Activated effector memory CD4-positive, alpha-beta T cell treated with anti-CD3 and anti-CD28 coated beads, Interleukin-2, amount 50 U/mL, for 16 hours (primary cell): Measurements from ENCODE around the gene PDIA6.
A peak's percentile ranks its signal among the peaks of the same experiment; 100 is the strongest.

ENCODE experiments used
- DNase-seq: peaks from one replicate; pipeline ENCODE4 v3.0.0-alpha.2; 2020

PDIA6 gene, protein sequence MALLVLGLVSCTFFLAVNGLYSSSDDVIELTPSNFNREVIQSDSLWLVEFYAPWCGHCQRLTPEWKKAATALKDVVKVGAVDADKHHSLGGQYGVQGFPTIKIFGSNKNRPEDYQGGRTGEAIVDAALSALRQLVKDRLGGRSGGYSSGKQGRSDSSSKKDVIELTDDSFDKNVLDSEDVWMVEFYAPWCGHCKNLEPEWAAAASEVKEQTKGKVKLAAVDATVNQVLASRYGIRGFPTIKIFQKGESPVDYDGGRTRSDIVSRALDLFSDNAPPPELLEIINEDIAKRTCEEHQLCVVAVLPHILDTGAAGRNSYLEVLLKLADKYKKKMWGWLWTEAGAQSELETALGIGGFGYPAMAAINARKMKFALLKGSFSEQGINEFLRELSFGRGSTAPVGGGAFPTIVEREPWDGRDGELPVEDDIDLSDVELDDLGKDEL

DNA sequence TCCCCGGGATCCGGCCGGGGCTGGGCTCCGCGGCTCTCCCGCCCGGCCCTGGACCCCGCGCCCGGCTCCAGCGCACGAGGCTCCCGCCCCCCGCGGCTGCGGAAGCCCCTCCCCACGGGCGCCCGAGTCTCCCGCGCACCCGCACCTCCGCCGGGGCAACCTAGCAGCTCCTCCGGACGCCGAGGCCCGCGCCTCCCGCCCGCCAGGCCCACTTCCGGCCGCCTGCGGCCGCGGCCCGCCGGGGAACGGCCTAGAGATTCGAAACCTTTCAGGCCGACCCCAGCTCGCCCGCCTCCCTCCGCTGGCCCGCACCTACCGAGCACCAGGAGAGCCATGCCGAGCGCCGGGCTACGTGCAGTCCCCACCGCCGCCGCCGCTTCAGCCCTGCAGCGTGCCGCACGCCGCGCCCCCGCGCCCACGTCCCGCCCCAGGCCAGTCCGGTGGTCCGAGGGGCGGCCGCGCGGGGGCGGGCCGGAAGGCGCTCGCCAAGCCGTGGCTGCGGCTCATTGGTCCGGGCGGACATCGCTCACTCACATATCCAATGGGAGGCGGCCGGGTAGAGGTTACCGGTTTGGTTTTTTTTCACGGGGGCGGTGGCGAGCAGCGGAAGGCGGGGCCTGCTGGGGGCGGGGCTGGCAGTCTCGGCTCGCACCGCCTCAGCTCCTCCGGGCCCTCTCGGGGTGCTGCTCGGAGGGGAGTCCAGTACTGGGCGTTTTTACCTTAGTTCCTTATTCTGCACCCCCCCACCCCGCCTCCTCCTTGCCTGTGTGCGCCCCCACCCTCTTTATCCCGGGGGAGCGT, at the start of gene PDIA6:
PDIA6 (minus strand) TSS at position 424 of the 801 bp plus-strand sequence; CDS start at position 335, 89 bp downstream.
- DNase-seq = peak; percentile 97

- DNase-seq = no peak
Measured at GRCh38 chr2:10862330-10862729, 49.7 kb upstream of the PDIA6 start.

- no peak for DNase-seq
Measured at GRCh38 chr2:10861765-10862164, 49.2 kb upstream of the PDIA6 start.

DNA sequence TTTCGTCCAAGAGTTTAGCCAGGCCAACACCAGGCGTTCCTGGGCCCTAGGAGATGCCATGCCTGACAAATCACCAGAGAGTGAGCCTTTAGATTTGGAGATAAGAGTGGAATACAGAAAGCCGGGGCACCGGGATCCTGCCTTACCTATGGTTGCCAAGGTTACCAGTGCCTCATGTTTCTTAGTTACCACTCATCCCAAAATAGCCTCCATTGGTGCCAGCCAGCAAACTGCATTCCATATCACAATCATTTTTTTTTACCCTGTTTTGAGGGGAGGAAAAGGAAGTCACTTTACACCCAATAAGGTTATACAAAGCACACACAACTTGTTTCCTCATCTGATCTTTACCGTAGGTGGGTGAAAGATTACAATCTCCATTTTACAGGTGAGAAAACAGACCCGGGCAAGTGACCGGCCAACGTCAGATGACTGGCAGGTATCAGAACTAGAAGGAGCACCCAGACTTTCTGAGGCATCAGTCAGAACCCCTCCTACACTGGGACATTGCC, 48.3 kb upstream of the PDIA6 start:
- no peak for DNase-seq

DNA sequence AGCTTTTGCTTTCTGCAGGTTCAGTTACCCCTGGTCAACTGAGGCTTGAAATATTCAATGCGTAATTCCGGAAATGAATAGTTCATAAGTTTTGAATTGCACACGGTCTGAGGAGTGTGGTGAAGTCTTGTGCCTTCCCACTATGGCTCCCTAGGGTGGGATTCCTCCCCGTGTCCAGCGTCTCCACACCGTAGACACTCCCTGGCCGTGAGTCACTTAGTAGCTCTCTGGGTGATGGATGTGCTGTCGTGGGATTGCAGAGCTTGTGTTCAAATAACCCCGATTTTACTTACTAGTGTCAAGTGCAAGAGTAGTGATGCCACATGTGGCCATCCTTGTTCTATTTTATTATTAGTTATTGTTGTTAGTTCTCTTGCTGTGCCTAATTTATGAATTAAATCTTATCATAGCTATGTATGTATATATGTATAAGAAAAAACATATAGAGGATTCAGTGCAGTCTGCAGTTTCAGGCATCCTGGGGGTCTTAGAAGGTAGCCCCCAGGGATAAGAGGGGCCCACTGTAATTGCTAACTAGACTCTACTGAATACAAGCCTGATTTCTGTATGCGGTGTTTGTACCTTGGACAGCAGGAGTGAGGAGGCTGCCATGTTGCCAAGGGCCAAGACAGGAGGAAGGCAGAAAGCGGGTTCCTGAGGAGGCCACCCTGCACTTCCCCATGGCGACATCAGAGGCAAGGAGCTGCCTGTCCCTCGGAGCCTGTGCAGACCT, 47.7 kb upstream of the PDIA6 start:
- DNase-seq = no peak

GRCh38 chr2:10859278-10859677, 46.7 kb upstream of the PDIA6 start:
- DNase-seq = no peak

DNA sequence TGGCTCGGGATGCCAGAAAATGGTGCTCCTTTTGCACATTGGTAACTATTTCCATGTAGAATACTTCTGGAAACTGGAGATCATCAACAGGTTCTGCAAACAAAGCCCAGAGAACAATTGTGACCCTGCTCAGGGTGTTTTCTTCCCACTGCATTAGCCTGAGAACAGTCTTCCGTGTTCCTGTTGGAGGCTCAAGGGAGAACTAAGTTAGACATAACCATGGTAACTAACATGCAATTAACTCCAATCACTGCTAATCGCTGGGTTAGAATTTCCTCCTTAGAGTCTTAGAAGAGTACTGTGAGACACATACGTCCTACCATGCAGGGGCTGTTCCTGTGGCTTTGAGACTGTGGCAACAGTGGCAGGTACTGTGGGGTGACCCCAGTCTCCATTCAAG, 36.0 kb upstream of the PDIA6 start:
- no peak for DNase-seq

- DNase-seq = no peak
Measured at GRCh38 chr2:10847008-10847407, 34.4 kb upstream of the PDIA6 start.

DNA sequence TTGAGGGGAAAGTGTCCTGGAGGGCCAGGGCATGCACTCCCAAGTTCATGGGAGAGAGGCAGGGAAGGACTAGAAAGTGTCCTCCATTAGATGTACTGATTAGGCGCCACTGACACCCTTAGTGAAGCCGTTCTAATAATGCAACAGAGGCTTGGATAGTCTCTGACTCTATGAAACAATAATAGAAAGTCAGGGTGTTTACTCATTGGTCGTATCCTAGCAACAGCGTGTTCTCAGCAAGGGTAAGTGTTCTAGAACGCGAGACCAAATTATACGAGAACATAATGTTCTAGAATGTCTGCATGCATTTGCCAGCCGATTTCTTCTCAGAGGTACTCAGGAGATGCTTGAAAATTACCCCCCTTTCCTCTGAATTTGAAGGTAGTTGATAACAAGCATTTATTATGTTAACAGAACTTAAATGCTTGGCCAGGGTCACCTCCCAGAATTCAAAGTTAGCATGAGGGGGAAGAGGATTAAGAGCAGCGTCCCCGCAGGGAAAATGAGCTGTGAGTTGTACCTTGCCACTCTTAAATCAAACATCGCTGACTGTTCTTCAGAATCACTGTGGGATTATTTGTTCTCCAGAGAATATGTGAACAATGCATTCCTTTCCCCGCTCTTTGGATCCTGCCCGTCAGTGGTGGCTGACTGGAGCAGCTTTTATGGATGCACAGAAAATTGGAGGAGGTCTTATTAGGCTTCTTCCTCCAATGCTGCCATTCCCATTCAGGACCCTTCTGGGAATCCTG, 33.7 kb upstream of the PDIA6 start:
- no peak for DNase-seq

GRCh38 chr2:10845640-10846039, 33.1 kb upstream of the PDIA6 start:
- DNase-seq = no peak

DNA sequence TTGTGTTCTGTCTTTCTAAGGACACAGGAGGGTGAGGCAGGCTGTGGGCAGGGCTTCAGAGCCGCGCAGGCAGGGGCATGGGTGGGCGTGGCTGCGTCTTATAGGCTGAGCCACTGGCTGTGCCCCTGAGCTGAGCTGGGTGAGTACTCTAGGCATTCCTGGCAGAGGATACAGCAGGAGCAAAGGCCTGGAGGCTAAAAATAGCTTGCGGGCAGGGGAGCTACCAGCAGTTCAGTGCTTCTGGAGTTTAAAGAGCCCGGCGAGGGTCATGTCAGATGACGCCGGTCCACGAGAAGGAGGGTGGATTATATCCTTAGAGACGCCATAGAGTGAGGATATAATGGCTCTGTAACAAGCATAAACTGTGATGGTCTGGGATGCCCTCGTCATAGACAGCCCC, 31.5 kb upstream of the PDIA6 start:
- no peak for DNase-seq

GRCh38 chr2:10842506-10842905, 29.9 kb upstream of the PDIA6 start:
- DNase-seq = no peak

DNA sequence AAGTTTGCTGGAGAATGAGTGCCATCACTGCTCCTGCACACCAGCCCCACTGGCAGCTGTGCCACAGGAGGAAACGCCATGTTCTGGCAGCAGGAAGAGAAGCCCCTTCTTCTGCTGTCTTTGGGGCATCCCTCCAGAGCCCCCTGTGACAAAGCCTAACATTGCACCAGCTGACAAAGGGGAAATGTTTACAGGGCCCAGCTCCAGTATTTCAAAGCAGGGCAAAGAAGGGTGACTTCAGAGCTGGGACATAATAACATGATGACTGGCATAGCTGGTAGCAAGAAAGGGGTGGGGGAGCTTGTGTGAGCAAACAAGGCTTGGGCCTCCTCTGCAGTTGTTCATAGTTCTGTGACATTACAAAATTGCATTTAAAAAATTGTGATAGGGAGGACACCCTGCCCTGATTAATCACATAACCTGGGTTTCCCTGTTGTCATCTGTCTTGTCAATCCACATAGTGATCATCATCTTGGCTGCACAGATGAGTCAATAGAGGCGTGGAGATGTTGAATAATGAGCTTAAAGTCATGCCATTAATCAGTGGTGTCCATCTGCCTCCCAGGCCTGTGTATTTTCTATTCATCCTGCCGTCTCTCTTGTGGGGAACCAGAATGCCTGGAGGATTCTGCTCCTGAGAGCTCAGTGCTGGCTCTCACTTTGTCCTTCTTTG, 29.1 kb upstream of the PDIA6 start:
- no peak for DNase-seq

DNA sequence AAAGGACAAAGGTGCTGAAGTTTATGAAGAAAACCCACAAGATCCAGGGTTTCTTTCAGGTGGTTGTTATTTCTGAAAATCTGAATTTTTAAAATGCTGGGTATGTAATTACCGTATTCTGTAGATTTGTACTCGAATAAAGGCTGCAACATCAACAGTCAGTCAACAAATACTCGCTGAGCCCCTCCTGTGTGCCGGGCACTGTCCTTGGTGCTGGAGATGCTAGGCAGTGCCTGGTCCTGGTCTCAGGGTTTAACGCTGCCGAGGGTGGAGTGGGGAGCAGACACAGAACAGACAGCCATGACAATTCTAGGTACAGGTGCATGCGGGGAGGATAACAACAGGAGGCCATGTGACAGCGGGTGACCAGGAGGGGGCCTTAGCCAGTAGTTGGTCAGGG, 27.2 kb upstream of the PDIA6 start:
- DNase-seq = no peak

GRCh38 chr2:10838734-10839133, 26.1 kb upstream of the PDIA6 start:
- DNase-seq = no peak

- no peak for DNase-seq
Measured at GRCh38 chr2:10837298-10838266, 25.0 kb upstream of the PDIA6 start.

GRCh38 chr2:10835052-10835970, 22.7 kb upstream of the PDIA6 start:
- DNase-seq = peak; percentile 92

DNA sequence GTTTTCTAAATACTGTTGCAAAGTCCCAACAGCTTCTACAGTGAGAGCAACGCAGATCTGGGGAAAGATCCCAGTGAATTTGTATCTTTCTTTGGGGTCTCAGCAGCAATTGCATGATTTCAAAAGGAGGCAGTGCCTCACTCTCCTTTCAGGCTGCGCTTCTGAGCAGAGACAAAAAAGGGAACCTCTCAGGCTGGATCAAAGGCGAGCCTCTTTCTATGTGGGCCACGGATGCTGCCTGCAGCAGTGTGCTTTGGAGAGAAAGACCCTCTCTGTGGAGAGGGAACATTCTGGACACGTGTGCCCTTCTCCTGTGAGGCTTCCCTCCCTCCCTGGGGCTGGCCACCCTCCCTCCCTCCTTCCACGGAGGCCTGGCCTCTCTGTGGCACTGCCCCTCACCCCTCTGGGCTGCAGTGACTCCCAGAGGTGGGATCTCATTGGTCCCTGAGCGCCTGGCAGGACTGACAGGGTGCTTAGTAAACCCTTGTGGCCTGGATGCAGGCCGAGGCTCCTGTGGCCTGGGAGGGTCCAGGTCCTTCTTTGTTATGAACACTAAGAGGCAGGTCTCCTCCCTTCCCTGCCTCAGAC, 21.6 kb upstream of the PDIA6 start:
- DNase-seq = no peak

GRCh38 chr2:10833021-10833420, 20.4 kb upstream of the PDIA6 start:
- DNase-seq = no peak
